ENCODE measurements around the gene PSMA6. TPM values are rescaled to one million over a fixed set of nuclear protein-coding genes. Genes with fewer than 3 reads are reported as not detected.
A peak's percentile ranks its signal among the peaks of the same experiment; 100 is the strongest.

The PSMA6 gene
- total and polyA plus RNA-seq, 2 experiments from 2014 or later, result 171 to 225 TPM

- Histone ChIP-seq H2AFZ (no peak overlapping the region), H3K4me2 (ENCODE audit: unreplicated experiment) (no peak overlapping the region), H3K9me2 (ENCODE audit: insufficient read depth) (no peaks in the 10 kb centered on the region), H3K27ac (no peak overlapping the region), H3F3A (ENCODE audit: insufficient read depth) (0 out of 2 replicates have a peak, but pooled peaks cover 13% of the 10 kb centered on the region), H3K36me3 (ENCODE audit: low read depth) (no peaks in the 10 kb centered on the region), H3K79me2 (ENCODE audit: insufficient read depth) (no peaks in the 10 kb centered on the region), H3K27me3 (replicated peaks; ENCODE audit: insufficient read depth) (no peaks in the 10 kb centered on the region), H3K9me3 (ENCODE audit: low read depth) (no peaks in the 10 kb centered on the region), H4K20me1 (ENCODE audit: insufficient read depth) (no peaks in the 10 kb centered on the region), H3K4me1 (ENCODE audit: insufficient read depth) (peaks cover 10% of the 10 kb centered on the region; the same call in 1 of the 2 replicates), H3K4me3 (no peak overlapping the region), H3K9ac (no peak overlapping the region)
- TF ChIP-seq EZH2 (IDR thresholded peaks at IDR 0.05; ENCODE audit: insufficient read depth, poor library complexity, severe bottlenecking) (no peak), EZH2phosphoT487 (IDR thresholded peaks at IDR 0.05; ENCODE audit: insufficient read depth, low read depth) (no peak)
- WGBS, 2 experiments (ENCODE audit: low coverage in 1 of 2, low lambda C conversion rate in 2 of 2, missing lambda C conversion rate in 2 of 2), result 99 to 100% methylated on average over 4 of the region's 4 CpGs
- DNase-seq, result no peak
- in situ Hi-C loops (cut with MboI), result no loop called here
Observed at GRCh38 chr14:35245051-35245450, 47.1 kb upstream of the PSMA6 start.

- in situ Hi-C loops (cut with MboI), result no loop called here
- Histone ChIP-seq H2AFZ (no peak overlapping the region), H3K27ac (peak overlapping the region; percentile 3; the same call in 1 of the 2 replicates), H3F3A (ENCODE audit: insufficient read depth) (0 out of 2 replicates have a peak, but pooled peaks cover 13% of the 10 kb centered on the region), H3K4me2 (ENCODE audit: unreplicated experiment) (no peak overlapping the region), H3K27me3 (replicated peaks; ENCODE audit: insufficient read depth) (no peaks in the 10 kb centered on the region), H3K9me2 (ENCODE audit: insufficient read depth) (no peaks in the 10 kb centered on the region), H3K9ac (no peak overlapping the region), H3K79me2 (ENCODE audit: insufficient read depth) (no peaks in the 10 kb centered on the region), H3K4me1 (ENCODE audit: insufficient read depth) (peaks cover 10% of the 10 kb centered on the region; the same call in 1 of the 2 replicates), H3K36me3 (ENCODE audit: low read depth) (no peaks in the 10 kb centered on the region), H3K9me3 (ENCODE audit: low read depth) (no peaks in the 10 kb centered on the region), H3K4me3 (no peak overlapping the region), H4K20me1 (ENCODE audit: insufficient read depth) (no peaks in the 10 kb centered on the region)
- TF ChIP-seq EZH2 (IDR thresholded peaks at IDR 0.05; ENCODE audit: insufficient read depth, poor library complexity, severe bottlenecking) (no peak), EZH2phosphoT487 (IDR thresholded peaks at IDR 0.05; ENCODE audit: insufficient read depth, low read depth) (no peak)
- DNase-seq, result peak; percentile 40
- WGBS, 2 experiments (ENCODE audit: low coverage in 1 of 2, low lambda C conversion rate in 2 of 2, missing lambda C conversion rate in 2 of 2), result 66 to 74% methylated on average over 4 of the region's 4 CpGs
Observed at GRCh38 chr14:35247777-35248475, 44.3 kb upstream of the PSMA6 start.

GRCh38 chr14:35248476-35248788 is 43.8 kb upstream of the PSMA6 start:
- Histone ChIP-seq H2AFZ (no peak overlapping the region), H3K4me1 (ENCODE audit: insufficient read depth) (peaks cover 10% of the 10 kb centered on the region; the same call in 1 of the 2 replicates), H3K27ac (no peak overlapping the region), H3F3A (ENCODE audit: insufficient read depth) (0 out of 2 replicates have a peak, but pooled peaks cover 13% of the 10 kb centered on the region), H3K9ac (no peak overlapping the region), H3K79me2 (ENCODE audit: insufficient read depth) (no peaks in the 10 kb centered on the region), H3K9me3 (ENCODE audit: low read depth) (no peaks in the 10 kb centered on the region), H3K36me3 (ENCODE audit: low read depth) (no peaks in the 10 kb centered on the region), H3K27me3 (replicated peaks; ENCODE audit: insufficient read depth) (no peaks in the 10 kb centered on the region), H3K9me2 (ENCODE audit: insufficient read depth) (no peaks in the 10 kb centered on the region), H3K4me3 (no peak overlapping the region), H4K20me1 (ENCODE audit: insufficient read depth) (no peaks in the 10 kb centered on the region), H3K4me2 (ENCODE audit: unreplicated experiment) (no peak overlapping the region)
- in situ Hi-C loops (cut with MboI), result no loop called here
- TF ChIP-seq EZH2 (IDR thresholded peaks at IDR 0.05; ENCODE audit: insufficient read depth, poor library complexity, severe bottlenecking) (no peak), EZH2phosphoT487 (IDR thresholded peaks at IDR 0.05; ENCODE audit: insufficient read depth, low read depth) (no peak)
- DNase-seq, result no peak

- in situ Hi-C loops (cut with MboI), result no loop called here
Observed at GRCh38 chr14:35250319-35250718, 41.9 kb upstream of the PSMA6 start.

More at GRCh38 chr14:35250319-35250718, 41.9 kb upstream of the PSMA6 start:
- no peaks in the 10 kb centered on the region for H3K36me3 ChIP-seq (ENCODE audit: low read depth)
- no peaks in the 10 kb centered on the region for H3K27me3 ChIP-seq (replicated peaks; ENCODE audit: insufficient read depth)
- TF ChIP-seq EZH2phosphoT487 (IDR thresholded peaks at IDR 0.05; ENCODE audit: insufficient read depth, low read depth), result no peak
- TF ChIP-seq EZH2 (IDR thresholded peaks at IDR 0.05; ENCODE audit: insufficient read depth, poor library complexity, severe bottlenecking), result no peak
- H2AFZ ChIP-seq, result no peak overlapping the region
- no peaks in the 10 kb centered on the region for H4K20me1 ChIP-seq (ENCODE audit: insufficient read depth)
- H3K4me3 ChIP-seq, result no peak overlapping the region
- H3K4me1 ChIP-seq (ENCODE audit: insufficient read depth), result peaks cover 10% of the 10 kb centered on the region; the same call in 1 of the 2 replicates
- H3K9ac ChIP-seq, result no peak overlapping the region
- H3K4me2 ChIP-seq (ENCODE audit: unreplicated experiment), result no peak overlapping the region
- H3K9me3 ChIP-seq (ENCODE audit: low read depth), result no peaks in the 10 kb centered on the region
- H3K9me2 ChIP-seq (ENCODE audit: insufficient read depth), result no peaks in the 10 kb centered on the region
- 88 to 90% methylated on average over 4 of the region's 4 CpGs for WGBS, 2 experiments (ENCODE audit: low coverage in 1 of 2, low lambda C conversion rate in 2 of 2, missing lambda C conversion rate in 2 of 2)
- H3K27ac ChIP-seq, result no peak overlapping the region
- H3K79me2 ChIP-seq (ENCODE audit: insufficient read depth), result no peaks in the 10 kb centered on the region
- DNase-seq, result no peak
- 0 out of 2 replicates have a peak, but pooled peaks cover 13% of the 10 kb centered on the region for H3F3A ChIP-seq (ENCODE audit: insufficient read depth)

All from GM23248 (cell line).